Measurements from ENCODE around the gene HEXD.

DNA sequence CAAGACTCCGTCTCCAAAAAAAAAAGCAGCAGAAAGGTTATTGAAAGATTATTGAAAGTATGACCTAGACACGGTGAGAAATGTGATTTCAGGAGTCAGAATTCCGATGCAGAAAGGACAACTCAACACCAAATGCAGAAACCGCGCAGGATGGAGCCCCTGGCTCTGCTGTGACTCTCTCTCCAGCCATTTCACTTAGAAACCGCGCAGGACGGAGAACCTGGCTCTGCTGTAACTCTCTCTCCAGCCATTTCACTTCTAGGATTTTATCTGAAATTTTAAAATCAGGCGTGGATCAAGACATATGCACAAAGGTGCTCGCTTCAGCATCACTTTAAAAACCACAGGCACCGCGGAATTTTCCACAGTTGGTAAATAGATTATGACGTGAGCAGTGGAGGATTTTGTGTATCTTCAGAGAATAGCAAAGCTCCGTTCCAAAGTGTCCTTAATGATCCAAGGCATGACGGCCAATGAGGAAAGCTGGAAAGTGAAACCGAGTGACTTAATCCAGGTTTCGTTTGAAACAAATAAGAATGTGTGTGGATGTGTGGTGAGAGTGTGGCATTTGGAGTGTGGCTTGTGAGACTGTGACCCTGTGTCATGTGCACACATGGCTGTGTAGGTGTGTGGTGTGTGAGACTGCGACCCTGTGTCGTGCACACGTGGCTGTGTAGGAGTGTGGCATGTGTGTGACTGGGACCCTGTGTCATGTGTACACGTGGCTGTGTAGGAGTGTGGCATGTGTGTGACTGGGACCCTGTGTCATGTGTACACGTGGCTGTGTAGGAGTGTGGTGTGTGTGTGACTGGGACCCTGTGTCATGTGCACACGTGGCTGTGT lies 37.1 kb upstream of the HEXD start:
- no peak for TF ChIP-seq POLR2AphosphoS5 (IDR thresholded peaks at IDR 0.05)
- no peak for TF ChIP-seq CTCF (IDR thresholded peaks at IDR 0.05)
- no peak for TF ChIP-seq POLR2A (IDR thresholded peaks at IDR 0.05)
